Liver (tissue), 9 donors: ENCODE measurements around the gene ABCC3. TPM values are rescaled to one million over a fixed set of nuclear protein-coding genes. Genes with fewer than 3 reads are reported as not detected.
A peak's percentile ranks its signal among the peaks of the same experiment; 100 is the strongest.

Experiments
- DNase-seq: peaks from one replicate; pipeline ENCODE4 v3.0.0-alpha.2; 2017; ENCODE audit warnings: low spot score
- H3K27ac ChIP-seq, 2 donors: one replicate each; pipeline ENCODE4 v1.7.0; 2013; ENCODE audit warnings: inconsistent platforms in 2 of 2, low read length in 2 of 2, control low read depth in 1 of 2, low read depth in 1 of 2, mild to moderate bottlenecking in 1 of 2
- H3K27me3 ChIP-seq, 4 donors: one replicate each; pipeline versions ENCODE4 v1.6.1 to v1.7.0; 2013; ENCODE audit warnings: low read length in 3 of 4, inconsistent platforms in 1 of 4, mild to moderate bottlenecking in 1 of 4, moderate library complexity in 1 of 4; ENCODE audit not compliant: control insufficient read depth in 4 of 4, insufficient read depth in 4 of 4
- H3K36me3 ChIP-seq, 4 donors: one replicate each; pipeline versions ENCODE4 v1.6.1 to v1.7.0; 2013; ENCODE audit warnings: low read length in 3 of 4, mild to moderate bottlenecking in 3 of 4, low read depth in 1 of 4, moderate library complexity in 1 of 4; ENCODE audit not compliant: control insufficient read depth in 4 of 4, insufficient read depth in 3 of 4
- H3K4me1 ChIP-seq, 4 donors: one replicate each; pipeline versions ENCODE4 v1.6.1 to v1.7.0; 2013; ENCODE audit warnings: low read length in 3 of 4, mild to moderate bottlenecking in 3 of 4, moderate library complexity in 1 of 4; ENCODE audit not compliant: control insufficient read depth in 4 of 4, insufficient read depth in 4 of 4
- H3K4me3 ChIP-seq, 3 donors: one replicate each; pipeline versions ENCODE4 v1.6.1 to v1.7.0; 2013; ENCODE audit warnings: low read length in 3 of 3, control low read depth in 1 of 3, low read depth in 1 of 3, mild to moderate bottlenecking in 1 of 3
- H3K9ac ChIP-seq, 2 donors: one replicate each; pipeline ENCODE4 v1.7.0; 2013; ENCODE audit warnings: low read length in 2 of 2, mild to moderate bottlenecking in 2 of 2, moderate library complexity in 2 of 2, control low read depth in 1 of 2, low read depth in 1 of 2
- H3K9me3 ChIP-seq, 4 donors: one replicate each; pipeline versions ENCODE4 v1.6.1 to v1.7.0; 2013; ENCODE audit warnings: low read length in 3 of 4; ENCODE audit not compliant: control insufficient read depth in 4 of 4
- ATF3 ChIP-seq: IDR thresholded peaks from 2 replicates; pipeline ENCODE4 v1.6.1; 2016; ENCODE audit warnings: antibody characterized with exemption
- EGR1 ChIP-seq, 2 donors: IDR thresholded peaks; 2 replicates each; pipeline ENCODE4 v1.6.1; 2016 to 2018; ENCODE audit warnings: antibody characterized with exemption in 2 of 2, low read depth in 2 of 2
- FOXA1 ChIP-seq: IDR thresholded peaks from 2 replicates; pipeline ENCODE4 v1.6.1; 2016; ENCODE audit warnings: antibody characterized with exemption
- FOXA2 ChIP-seq: IDR thresholded peaks from 2 replicates; pipeline ENCODE4 v1.6.1; 2016; ENCODE audit warnings: antibody characterized with exemption
- GABPA ChIP-seq, 2 donors: IDR thresholded peaks in 1 of 2; conservative IDR thresholded peaks in 1 of 2; 2 replicates each; pipeline ENCODE4 v1.6.1; 2016; ENCODE audit warnings: antibody characterized with exemption in 2 of 2, mild to moderate bottlenecking in 1 of 2, moderate library complexity in 1 of 2
- HNF4A ChIP-seq, 2 donors: conservative IDR thresholded peaks; 2 replicates each; pipeline ENCODE4 v1.6.1; 2016; ENCODE audit warnings: antibody characterized with exemption in 2 of 2, mild to moderate bottlenecking in 2 of 2
- HNF4G ChIP-seq: IDR thresholded peaks from 2 replicates; pipeline ENCODE4 v1.6.1; 2016; ENCODE audit warnings: antibody characterized with exemption
- JUND ChIP-seq, 2 donors: IDR thresholded peaks; 2 replicates each; pipeline ENCODE4 v1.6.1; 2016; ENCODE audit warnings: antibody characterized with exemption in 2 of 2
- NR2F2 ChIP-seq: IDR thresholded peaks from 2 replicates; pipeline ENCODE4 v1.6.1; 2016; ENCODE audit warnings: antibody characterized with exemption
- RAD21 ChIP-seq, 2 donors: IDR thresholded peaks; 2 replicates each; pipeline ENCODE4 v1.6.1; 2016; ENCODE audit warnings: antibody characterized with exemption in 2 of 2, mild to moderate bottlenecking in 2 of 2
- REST ChIP-seq: IDR thresholded peaks from 2 replicates; pipeline ENCODE4 v1.6.1; 2016; ENCODE audit warnings: antibody characterized with exemption, mild to moderate bottlenecking
- RXRA ChIP-seq, 2 donors: IDR thresholded peaks; 2 replicates each; pipeline ENCODE4 v1.6.1; 2017 to 2018; ENCODE audit warnings: antibody characterized with exemption in 2 of 2, mild to moderate bottlenecking in 1 of 2
- SP1 ChIP-seq: IDR thresholded peaks from 2 replicates; pipeline ENCODE4 v1.6.1; 2018; ENCODE audit warnings: antibody characterized with exemption, mild to moderate bottlenecking
- TAF1 ChIP-seq: conservative IDR thresholded peaks from 2 replicates; pipeline ENCODE4 v1.6.1; 2016; ENCODE audit warnings: antibody characterized with exemption, mild to moderate bottlenecking
- YY1 ChIP-seq: IDR thresholded peaks from 2 replicates; pipeline ENCODE4 v1.6.1; 2016; ENCODE audit warnings: antibody characterized with exemption, mild to moderate bottlenecking
- WGBS: extraction: QIAGEN DNeasy Blood & Tissue Kit; methylation state at CpG from one replicate; pipeline ENCODE4 v1.1.7; 2013; 5-methylcytosine and 5-hydroxymethylcytosine counted together
- polyA plus RNA-seq, 2 donors: library from polyadenylated mRNA; stranded (reverse) in 1 of 2; unstranded in 1 of 2; fragments of 200-250 nt in 1 of 2; fragments of >200 nt in 1 of 2; fragmentation: Nextera tagmentation in 1 of 2; extraction: Ambion mirVana in 1 of 2; gene quantifications; one replicate each; pipeline versions ENCODE4 v1.2.1 to v1.2.3, GENCODE V29; 2013 to 2015
- total RNA-seq, 2 donors: library from RNA; depleted of rRNA; stranded (reverse); fragments of >200 nt; gene quantifications; one replicate each; pipeline ENCODE4 v1.2.3, GENCODE V29; 2014
- TF ChIP-seq, protein P1 (sequence below): fragments of 150-350 bp; IDR thresholded peaks from 2 replicates; pipeline ENCODE4 v1.5.1; 2017; ENCODE audit warnings: improper control_type of control experiment, low read depth, low read length; ENCODE audit not compliant: missing input control
- TF ChIP-seq, protein P2 (sequence below): IDR thresholded peaks from 2 replicates; pipeline ENCODE4 v1.6.1; 2016; ENCODE audit warnings: antibody characterized with exemption
- TF ChIP-seq, protein P3 (sequence below): IDR thresholded peaks from 2 replicates; pipeline ENCODE4 v1.6.1; 2016; ENCODE audit warnings: antibody characterized with exemption
- donor health status: healthy.
- donor health status: healthy.
- donor health status: healthy.
- donor health status: healthy.
- donor health status: healthy.

The ABCC3 gene
- total and polyA plus RNA-seq, 4 donors, result 10.5 to 197 (median 80.5) TPM

DNA sequence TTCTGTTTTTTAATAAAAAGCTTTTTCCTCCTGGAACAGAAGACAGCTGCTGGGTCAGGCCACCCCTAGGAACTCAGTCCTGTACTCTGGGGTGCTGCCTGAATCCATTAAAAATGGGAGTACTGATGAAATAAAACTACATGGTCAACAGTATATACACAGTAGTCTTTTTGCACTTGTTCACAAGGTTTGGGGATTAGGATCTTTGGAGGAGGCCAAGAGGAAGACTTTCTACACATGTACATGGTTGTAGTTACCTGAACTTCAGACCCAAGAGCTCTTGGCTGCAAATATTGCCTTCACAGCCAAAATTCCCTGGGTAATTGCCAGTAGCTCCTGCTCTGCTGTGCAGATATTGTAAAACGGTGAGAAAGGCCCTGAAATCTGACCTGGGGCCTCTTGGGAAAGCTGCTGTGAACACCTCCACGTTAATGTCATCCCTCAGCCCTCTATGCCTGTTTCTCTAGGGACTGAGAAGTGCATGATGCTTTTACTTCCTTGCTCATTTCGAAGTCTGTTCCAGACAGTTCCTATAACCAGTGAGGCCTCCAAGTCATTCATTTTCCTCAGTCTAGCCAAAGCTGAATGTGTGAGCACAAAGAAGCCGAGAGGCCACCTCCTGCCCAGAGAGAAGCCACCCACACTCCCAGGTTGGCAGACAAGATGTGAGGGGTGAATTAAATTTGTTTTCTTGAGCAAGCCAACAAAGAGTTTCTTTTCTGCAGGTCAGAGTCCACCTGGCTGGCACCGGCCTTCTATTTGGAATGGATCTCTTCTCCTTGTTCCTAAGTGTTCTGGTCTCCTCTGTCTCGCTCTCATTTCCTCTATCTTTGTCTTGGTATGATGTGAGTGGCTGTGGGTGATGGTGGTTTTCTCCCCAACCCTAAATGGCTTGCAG, 57.1 kb downstream of the ABCC3 start:
- no peak for DNase-seq
- TF ChIP-seq, protein P1, sequence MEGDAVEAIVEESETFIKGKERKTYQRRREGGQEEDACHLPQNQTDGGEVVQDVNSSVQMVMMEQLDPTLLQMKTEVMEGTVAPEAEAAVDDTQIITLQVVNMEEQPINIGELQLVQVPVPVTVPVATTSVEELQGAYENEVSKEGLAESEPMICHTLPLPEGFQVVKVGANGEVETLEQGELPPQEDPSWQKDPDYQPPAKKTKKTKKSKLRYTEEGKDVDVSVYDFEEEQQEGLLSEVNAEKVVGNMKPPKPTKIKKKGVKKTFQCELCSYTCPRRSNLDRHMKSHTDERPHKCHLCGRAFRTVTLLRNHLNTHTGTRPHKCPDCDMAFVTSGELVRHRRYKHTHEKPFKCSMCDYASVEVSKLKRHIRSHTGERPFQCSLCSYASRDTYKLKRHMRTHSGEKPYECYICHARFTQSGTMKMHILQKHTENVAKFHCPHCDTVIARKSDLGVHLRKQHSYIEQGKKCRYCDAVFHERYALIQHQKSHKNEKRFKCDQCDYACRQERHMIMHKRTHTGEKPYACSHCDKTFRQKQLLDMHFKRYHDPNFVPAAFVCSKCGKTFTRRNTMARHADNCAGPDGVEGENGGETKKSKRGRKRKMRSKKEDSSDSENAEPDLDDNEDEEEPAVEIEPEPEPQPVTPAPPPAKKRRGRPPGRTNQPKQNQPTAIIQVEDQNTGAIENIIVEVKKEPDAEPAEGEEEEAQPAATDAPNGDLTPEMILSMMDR, result no peak
- TF ChIP-seq, protein P2, sequence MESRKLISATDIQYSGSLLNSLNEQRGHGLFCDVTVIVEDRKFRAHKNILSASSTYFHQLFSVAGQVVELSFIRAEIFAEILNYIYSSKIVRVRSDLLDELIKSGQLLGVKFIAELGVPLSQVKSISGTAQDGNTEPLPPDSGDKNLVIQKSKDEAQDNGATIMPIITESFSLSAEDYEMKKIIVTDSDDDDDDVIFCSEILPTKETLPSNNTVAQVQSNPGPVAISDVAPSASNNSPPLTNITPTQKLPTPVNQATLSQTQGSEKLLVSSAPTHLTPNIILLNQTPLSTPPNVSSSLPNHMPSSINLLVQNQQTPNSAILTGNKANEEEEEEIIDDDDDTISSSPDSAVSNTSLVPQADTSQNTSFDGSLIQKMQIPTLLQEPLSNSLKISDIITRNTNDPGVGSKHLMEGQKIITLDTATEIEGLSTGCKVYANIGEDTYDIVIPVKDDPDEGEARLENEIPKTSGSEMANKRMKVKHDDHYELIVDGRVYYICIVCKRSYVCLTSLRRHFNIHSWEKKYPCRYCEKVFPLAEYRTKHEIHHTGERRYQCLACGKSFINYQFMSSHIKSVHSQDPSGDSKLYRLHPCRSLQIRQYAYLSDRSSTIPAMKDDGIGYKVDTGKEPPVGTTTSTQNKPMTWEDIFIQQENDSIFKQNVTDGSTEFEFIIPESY, result peak; percentile 54
- TF ChIP-seq FOXA2 (peak; percentile 26), NR2F2 (peak; percentile 26), HNF4A (conservative IDR thresholded peaks at IDR 0.05) (peak; percentile 82 to 88), GABPA (IDR thresholded peaks at IDR 0.05 in 1 of 2, conservative IDR thresholded peaks at IDR 0.05 in 1 of 2) (no peak), RAD21 (IDR thresholded peaks at IDR 0.05) (peak; percentile 39 to 47), EGR1 (IDR thresholded peaks at IDR 0.05; ENCODE audit: low read depth in 2 of 2) (peak in 1 of 2 donors; percentile 45), FOXA1 (no peak), JUND (IDR thresholded peaks at IDR 0.05) (peak in 1 of 2 donors; percentile 36), REST (peak; percentile 22), TAF1 (no peak), SP1 (peak; percentile 72), YY1 (no peak), HNF4G (peak; percentile 50), RXRA (IDR thresholded peaks at IDR 0.05) (peak in 1 of 2 donors; percentile 81), ATF3 (no peak)
- TF ChIP-seq, protein P3, sequence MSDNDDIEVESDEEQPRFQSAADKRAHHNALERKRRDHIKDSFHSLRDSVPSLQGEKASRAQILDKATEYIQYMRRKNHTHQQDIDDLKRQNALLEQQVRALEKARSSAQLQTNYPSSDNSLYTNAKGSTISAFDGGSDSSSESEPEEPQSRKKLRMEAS, result peak; percentile 44
- WGBS, result 37% methylated on average over 6 of the region's 6 CpGs
- peaks cover 0 to 18% (median 14%) of the 10 kb centered on the region in 4 donors for H3K36me3 ChIP-seq
- H3K27me3 ChIP-seq, result no peaks in the 10 kb centered on the region
- no peak overlapping the region for H3K4me3 ChIP-seq
- H3K27ac ChIP-seq, result peak overlapping the region; percentile 15 to 71
- no peaks in the 10 kb centered on the region for H3K9me3 ChIP-seq
- H3K4me1 ChIP-seq, result peaks cover 29 to 69% (median 62%) of the 10 kb centered on the region in 4 donors
- H3K9ac ChIP-seq, result no peak overlapping the region
